Activated CD4-positive, alpha-beta memory T cell treated with anti-CD3 and anti-CD28 coated beads for 36 hours (primary cell): ENCODE data around the gene ATRIP. TPM values are rescaled to one million over a fixed set of nuclear protein-coding genes. Genes with fewer than 3 reads are reported as not detected.
A peak's percentile ranks its signal among the peaks of the same experiment; 100 is the strongest.
"Not testable (repeated sequence)": the region's sequence is repeated elsewhere in the genome, so short reads cannot be mapped to it uniquely, and the experiment has no call there.

Experiments used
- CTCF ChIA-PET: fragments of 350-600 bp; sonication (Branson Sonifier 250); formaldehyde crosslinking; loops from one replicate; lab custom pipeline; 2021; ENCODE audit warnings: antibody characterized with exemption, inconsistent platforms; lab: Charles Lee
- POLR2A ChIA-PET: fragments of 350-600 bp; sonication (Branson Sonifier 250); formaldehyde crosslinking; loops from one replicate; lab custom pipeline; 2021; ENCODE audit warnings: antibody characterized with exemption; lab: Charles Lee
- DNase-seq: peaks from one replicate; pipeline ENCODE4 v3.0.0-alpha.2; 2020
- H3K27ac Mint-ChIP-seq: one replicate; pipeline ENCODE4 v1.8.0; 2021; ENCODE audit warnings: mixed read lengths
- H3K27me3 Mint-ChIP-seq: one replicate; pipeline ENCODE4 v1.8.0; 2021; ENCODE audit warnings: mixed read lengths
- H3K36me3 Mint-ChIP-seq: one replicate; pipeline ENCODE4 v1.8.0; 2021; ENCODE audit warnings: mixed read lengths
- H3K4me1 Mint-ChIP-seq: one replicate; pipeline ENCODE4 v1.8.0; 2021; ENCODE audit warnings: low read depth, mixed read lengths
- H3K4me3 Mint-ChIP-seq: one replicate; pipeline ENCODE4 v1.8.0; 2021; ENCODE audit warnings: mild to moderate bottlenecking, mixed read lengths
- H3K9me3 Mint-ChIP-seq: one replicate; pipeline ENCODE4 v1.8.0; 2021; ENCODE audit warnings: mixed read lengths
- intact Hi-C: fragments of 100-400 bp; cut with micrococcal nuclease; formaldehyde crosslinking; loops from one replicate; pipeline ENCODE4 v1.15.1; 2023
- total RNA-seq, 2 experiments: library from RNA; stranded (reverse); gene quantifications; one replicate each; pipeline ENCODE4 v1.2.3, GENCODE V29; 2021

The ATRIP gene
- total RNA-seq, 2 experiments from 2014 or later, result 13.8 to 14.5 TPM

- no peaks in the 10 kb centered on the region for H3K27me3 Mint-ChIP-seq
- H3K36me3 Mint-ChIP-seq, result peaks cover 2% of the 10 kb centered on the region
- H3K9me3 Mint-ChIP-seq, result no peaks in the 10 kb centered on the region
- ChIA-PET POLR2A (no interaction called here), CTCF (interaction anchor here (2.4 to 5.9 kb wide), 2 partner anchors 39 to 74 kb away, joined by 8 to 40 read pairs; no protein-coding TSS in a partner anchor)
- peaks cover 48% of the 10 kb centered on the region for H3K4me1 Mint-ChIP-seq
- H3K27ac Mint-ChIP-seq, result peak overlapping the region; percentile 70
- intact Hi-C loops, result no loop called here
- no peak overlapping the region for H3K4me3 Mint-ChIP-seq
- no peak for DNase-seq
Measured at GRCh38 chr3:48475188-48475587, 28.7 kb downstream of the ATRIP start.

- peak overlapping the region; percentile 95 for H3K27ac Mint-ChIP-seq
- no peaks in the 10 kb centered on the region for H3K27me3 Mint-ChIP-seq
- H3K4me1 Mint-ChIP-seq, result peaks cover 47% of the 10 kb centered on the region
- no peak for DNase-seq
- intact Hi-C loops, result no loop called here
- H3K4me3 Mint-ChIP-seq, result no peak overlapping the region
- peaks cover 2% of the 10 kb centered on the region for H3K36me3 Mint-ChIP-seq
- POLR2A ChIA-PET, result no interaction called here
- no peaks in the 10 kb centered on the region for H3K9me3 Mint-ChIP-seq
- CTCF ChIA-PET, result interaction anchor here (0.8 to 2.4 kb wide), 3 partner anchors 40 to 76 kb away, joined by 3 to 8 read pairs (median 3); no protein-coding TSS in a partner anchor
Measured at GRCh38 chr3:48476426-48477053, 30.0 kb downstream of the ATRIP start.

GRCh38 chr3:48477959-48478520 is 31.5 kb downstream of the ATRIP start:
- DNase-seq, result no peak
- ChIA-PET POLR2A (interaction anchor here (1.7 kb wide), 1 partner anchor 26 kb away, joined by 5 read pairs; the partner anchor contains the start of gene SHISA5), CTCF (interaction anchor here (2.7 kb wide), 1 partner anchor 42 kb away, joined by 6 read pairs; no protein-coding TSS in a partner anchor)
- H3K4me3 Mint-ChIP-seq, result peak overlapping the region; percentile 76
- peak overlapping the region; percentile 95 for H3K27ac Mint-ChIP-seq
- intact Hi-C loops, result no loop called here
- no peaks in the 10 kb centered on the region for H3K27me3 Mint-ChIP-seq
- peaks cover 47% of the 10 kb centered on the region for H3K4me1 Mint-ChIP-seq
- H3K9me3 Mint-ChIP-seq, result no peaks in the 10 kb centered on the region
- H3K36me3 Mint-ChIP-seq, result peaks cover 2% of the 10 kb centered on the region

GRCh38 chr3:48478626-48479555 is 32.4 kb downstream of the ATRIP start:
- Mint-ChIP-seq H3K4me1 (peaks cover 39% of the 10 kb centered on the region), H3K27ac (peak overlapping the region; percentile 95), H3K27me3 (no peaks in the 10 kb centered on the region), H3K9me3 (no peaks in the 10 kb centered on the region), H3K36me3 (peaks cover 2% of the 10 kb centered on the region), H3K4me3 (peak overlapping the region; percentile 76)
- peak; percentile 70 for DNase-seq
- CTCF ChIA-PET, result interaction anchor here (1.1 to 2.7 kb wide), 2 partner anchors 24 to 43 kb away, joined by 3 to 6 read pairs; no protein-coding TSS in a partner anchor
- intact Hi-C loops, result no loop called here
- POLR2A ChIA-PET, result interaction anchor here (1.2 to 1.7 kb wide), 3 partner anchors 11 to 25 kb away, joined by 3 to 6 read pairs (median 5); partner anchors contain the start of gene SHISA5

- H3K36me3 Mint-ChIP-seq, H3K27me3 Mint-ChIP-seq, DNase-seq, POLR2A ChIA-PET, CTCF ChIA-PET, H3K27ac Mint-ChIP-seq, H3K9me3 Mint-ChIP-seq, intact Hi-C loops, H3K4me3 Mint-ChIP-seq: not testable (repeated sequence)
- peaks cover 30% of the 10 kb centered on the region for H3K4me1 Mint-ChIP-seq
Measured at GRCh38 chr3:48480891-48481290, 34.4 kb downstream of the ATRIP start.

- DNase-seq, POLR2A ChIA-PET, intact Hi-C loops, CTCF ChIA-PET, H3K27me3 Mint-ChIP-seq, H3K27ac Mint-ChIP-seq, H3K36me3 Mint-ChIP-seq, H3K4me3 Mint-ChIP-seq, H3K9me3 Mint-ChIP-seq: not testable (repeated sequence)
- H3K4me1 Mint-ChIP-seq, result peaks cover 21% of the 10 kb centered on the region
Measured at GRCh38 chr3:48482822-48483221, 36.3 kb downstream of the ATRIP start.

- POLR2A ChIA-PET, result no interaction called here
- no peak overlapping the region for H3K27ac Mint-ChIP-seq
- peaks cover 2% of the 10 kb centered on the region for H3K36me3 Mint-ChIP-seq
- no peaks in the 10 kb centered on the region for H3K4me1 Mint-ChIP-seq
- no peak overlapping the region for H3K4me3 Mint-ChIP-seq
- H3K27me3 Mint-ChIP-seq, result no peaks in the 10 kb centered on the region
- intact Hi-C loops, result no loop called here
- DNase-seq, result no peak
- H3K9me3 Mint-ChIP-seq, result no peaks in the 10 kb centered on the region
- CTCF ChIA-PET, result no interaction called here
Measured at GRCh38 chr3:48486952-48487351, 40.4 kb downstream of the ATRIP start.

- Mint-ChIP-seq H3K9me3 (no peaks in the 10 kb centered on the region), H3K27me3 (no peaks in the 10 kb centered on the region)
Measured at GRCh38 chr3:48492461-48493202, 46.1 kb downstream of the ATRIP start.

GRCh38 chr3:48493203-48493501 is 46.6 kb downstream of the ATRIP start:
- CTCF ChIA-PET, result no interaction called here
- H3K27me3 Mint-ChIP-seq, result no peaks in the 10 kb centered on the region
- no peaks in the 10 kb centered on the region for H3K4me1 Mint-ChIP-seq
- POLR2A ChIA-PET, result no interaction called here
- no peaks in the 10 kb centered on the region for H3K9me3 Mint-ChIP-seq
- peaks cover 7% of the 10 kb centered on the region for H3K36me3 Mint-ChIP-seq
- H3K27ac Mint-ChIP-seq, result no peak overlapping the region
- no peak overlapping the region for H3K4me3 Mint-ChIP-seq
- no peak for DNase-seq
- intact Hi-C loops, result no loop called here

More at GRCh38 chr3:48492461-48493202, 46.1 kb downstream of the ATRIP start:
- no peak overlapping the region for H3K4me3 Mint-ChIP-seq
- no peak overlapping the region for H3K27ac Mint-ChIP-seq
- intact Hi-C loops, result no loop called here
- H3K36me3 Mint-ChIP-seq, result peaks cover 5% of the 10 kb centered on the region
- DNase-seq, result no peak
- ChIA-PET POLR2A (no interaction called here), CTCF (no interaction called here)
- no peaks in the 10 kb centered on the region for H3K4me1 Mint-ChIP-seq

- DNase-seq, result no peak
- CTCF ChIA-PET, result no interaction called here
- Mint-ChIP-seq H3K27ac (no peak overlapping the region), H3K4me1 (peaks cover 29% of the 10 kb centered on the region), H3K4me3 (no peak overlapping the region), H3K9me3 (no peaks in the 10 kb centered on the region), H3K27me3 (no peaks in the 10 kb centered on the region), H3K36me3 (peaks cover 11% of the 10 kb centered on the region)
- POLR2A ChIA-PET, result interaction anchor here (1.1 kb wide), 1 partner anchor 28 kb away, joined by 4 read pairs; no protein-coding TSS in a partner anchor
- intact Hi-C loops, result no loop called here
Measured at GRCh38 chr3:48500656-48501055, 54.1 kb downstream of the ATRIP start.

GRCh38 chr3:48501196-48501595 is 54.7 kb downstream of the ATRIP start:
- POLR2A ChIA-PET, result interaction anchor here (1.1 kb wide), 1 partner anchor 28 kb away, joined by 4 read pairs; no protein-coding TSS in a partner anchor

More at GRCh38 chr3:48501196-48501595, 54.7 kb downstream of the ATRIP start:
- Mint-ChIP-seq H3K9me3 (no peaks in the 10 kb centered on the region), H3K36me3 (peaks cover 11% of the 10 kb centered on the region), H3K27ac (no peak overlapping the region), H3K4me3 (no peak overlapping the region), H3K27me3 (no peaks in the 10 kb centered on the region), H3K4me1 (peaks cover 33% of the 10 kb centered on the region)
- CTCF ChIA-PET, result interaction anchor here (1.1 to 1.2 kb wide), 2 partner anchors 13 to 65 kb away, joined by 3 to 4 read pairs; no protein-coding TSS in a partner anchor
- no peak for DNase-seq
- intact Hi-C loops, result no loop called here
